ENCODE measurements around the gene POU2AF3.

The POU2AF3 gene

GRCh38 chr11:111329306-111330204 lies 31.2 kb downstream of the POU2AF3 start:
- no peak for DNase-seq

GRCh38 chr11:111330234-111330893 lies 32.0 kb downstream of the POU2AF3 start:
- no peak for DNase-seq

GRCh38 chr11:111331711-111332479 lies 33.5 kb downstream of the POU2AF3 start:
- DNase-seq: no peak

- peak; percentile 61 for DNase-seq
Observed at GRCh38 chr11:111334532-111335502, 36.5 kb downstream of the POU2AF3 start.

- no peak for DNase-seq
Observed at GRCh38 chr11:111335549-111335948, 37.2 kb downstream of the POU2AF3 start.

GRCh38 chr11:111336062-111336461 lies 37.7 kb downstream of the POU2AF3 start:
- no peak for DNase-seq

GRCh38 chr11:111336582-111337256 lies 38.4 kb downstream of the POU2AF3 start:
- DNase-seq: no peak

GRCh38 chr11:111339758-111340388 lies 41.5 kb downstream of the POU2AF3 start:
- no peak for DNase-seq

GRCh38 chr11:111342329-111342728 lies 44.0 kb downstream of the POU2AF3 start:
- no peak for DNase-seq

- DNase-seq: no peak
Observed at GRCh38 chr11:111344032-111344431, 45.7 kb downstream of the POU2AF3 start.

- no peak for DNase-seq
Observed at GRCh38 chr11:111347002-111347722, 48.8 kb downstream of the POU2AF3 start.

GRCh38 chr11:111347723-111348115 lies 49.4 kb downstream of the POU2AF3 start:
- no peak for DNase-seq

- DNase-seq: no peak
Observed at GRCh38 chr11:111348147-111348546, 49.8 kb downstream of the POU2AF3 start.

- DNase-seq: no peak
Observed at GRCh38 chr11:111349191-111349695, 50.9 kb downstream of the POU2AF3 start.

- DNase-seq: no peak
Observed at GRCh38 chr11:111350811-111351210, 52.5 kb downstream of the POU2AF3 start.

GRCh38 chr11:111351374-111352055 lies 53.2 kb downstream of the POU2AF3 start:
- DNase-seq: no peak

GRCh38 chr11:111352231-111352746 lies 53.9 kb downstream of the POU2AF3 start:
- no peak for DNase-seq

GRCh38 chr11:111352935-111353710 lies 54.8 kb downstream of the POU2AF3 start:
- no peak for DNase-seq
